Suprapubic skin (tissue), 4 donors: ENCODE data around the gene CHD9.

Experiments
- EP300 ChIP-seq: sonication (generic); formaldehyde crosslinking; IDR thresholded peaks from one replicate; pipeline ENCODE4 v1.6.1; 2017; ENCODE audit warnings: antibody characterized with exemption
- POLR2AphosphoS5 ChIP-seq, 3 donors: sonication (generic); formaldehyde crosslinking; IDR thresholded peaks; one replicate each; pipeline ENCODE4 v1.6.1; 2017; ENCODE audit warnings: antibody characterized with exemption in 3 of 3
- TF ChIP-seq, protein P1 (sequence below), 2 donors: fragments of 200-600 bp in 1 of 2; fragments of 450-650 bp in 1 of 2; sonication (generic) in 1 of 2; IDR thresholded peaks; one replicate each; pipeline ENCODE4 v1.5.1; 2016 to 2019; ENCODE audit warnings: antibody characterized with exemption in 2 of 2, mild to moderate bottlenecking in 1 of 2, moderate library complexity in 1 of 2

DNA sequence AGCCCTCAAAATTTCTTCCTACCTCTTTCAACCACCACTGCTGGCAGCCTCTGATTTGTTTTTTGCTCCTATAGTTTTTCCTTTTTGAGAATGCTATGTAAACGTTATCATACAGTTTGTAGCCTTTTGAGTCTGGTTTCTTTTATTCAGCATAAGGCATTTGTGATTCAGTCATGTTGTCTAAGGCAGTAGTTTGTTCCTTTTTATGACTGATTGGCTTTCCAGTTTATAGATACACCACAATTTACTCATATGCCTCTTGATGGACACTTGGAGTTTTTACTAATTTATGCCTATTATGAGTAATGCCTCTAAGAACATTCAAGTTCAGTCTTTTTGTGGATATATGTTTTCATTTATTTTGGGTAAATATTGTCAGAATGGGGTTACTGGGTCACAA, 136.6 kb downstream of the CHD9 start:
- TF ChIP-seq, protein P1, sequence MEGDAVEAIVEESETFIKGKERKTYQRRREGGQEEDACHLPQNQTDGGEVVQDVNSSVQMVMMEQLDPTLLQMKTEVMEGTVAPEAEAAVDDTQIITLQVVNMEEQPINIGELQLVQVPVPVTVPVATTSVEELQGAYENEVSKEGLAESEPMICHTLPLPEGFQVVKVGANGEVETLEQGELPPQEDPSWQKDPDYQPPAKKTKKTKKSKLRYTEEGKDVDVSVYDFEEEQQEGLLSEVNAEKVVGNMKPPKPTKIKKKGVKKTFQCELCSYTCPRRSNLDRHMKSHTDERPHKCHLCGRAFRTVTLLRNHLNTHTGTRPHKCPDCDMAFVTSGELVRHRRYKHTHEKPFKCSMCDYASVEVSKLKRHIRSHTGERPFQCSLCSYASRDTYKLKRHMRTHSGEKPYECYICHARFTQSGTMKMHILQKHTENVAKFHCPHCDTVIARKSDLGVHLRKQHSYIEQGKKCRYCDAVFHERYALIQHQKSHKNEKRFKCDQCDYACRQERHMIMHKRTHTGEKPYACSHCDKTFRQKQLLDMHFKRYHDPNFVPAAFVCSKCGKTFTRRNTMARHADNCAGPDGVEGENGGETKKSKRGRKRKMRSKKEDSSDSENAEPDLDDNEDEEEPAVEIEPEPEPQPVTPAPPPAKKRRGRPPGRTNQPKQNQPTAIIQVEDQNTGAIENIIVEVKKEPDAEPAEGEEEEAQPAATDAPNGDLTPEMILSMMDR (IDR thresholded peaks at IDR 0.05): no peak
- no peak for TF ChIP-seq POLR2AphosphoS5 (IDR thresholded peaks at IDR 0.05)
- no peak for TF ChIP-seq EP300
